NCI-H82 (cell line): ENCODE measurements around the gene FSTL1.

Experiments used
- DNase-seq: peaks from one replicate; lab custom pipeline; 2025; lab: John Stamatoyannopoulos, UW

The FSTL1 gene

GRCh38 chr3:120353463-120353862 is 97.3 kb downstream of the FSTL1 start:
- DNase-seq = no peak

DNA sequence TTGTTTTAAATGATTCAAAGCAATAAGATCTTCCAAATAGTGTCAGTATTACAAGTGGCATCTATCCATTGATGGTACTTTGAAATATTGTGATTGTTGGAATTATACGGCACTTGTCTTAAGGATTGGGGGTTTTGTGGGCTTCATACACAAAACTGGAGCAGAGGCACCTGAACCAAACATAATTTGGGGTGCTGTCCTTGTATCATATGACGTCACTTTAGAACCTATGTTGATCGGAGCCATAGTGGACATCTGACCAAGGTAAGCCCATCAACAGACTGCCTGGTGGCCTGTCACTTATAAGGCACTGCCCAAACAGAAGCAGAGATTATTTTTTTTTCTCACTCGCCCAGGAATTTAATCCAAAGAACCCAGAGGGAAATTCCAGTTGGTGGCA is 98.8 kb downstream of the FSTL1 start:
- DNase-seq = no peak

DNA sequence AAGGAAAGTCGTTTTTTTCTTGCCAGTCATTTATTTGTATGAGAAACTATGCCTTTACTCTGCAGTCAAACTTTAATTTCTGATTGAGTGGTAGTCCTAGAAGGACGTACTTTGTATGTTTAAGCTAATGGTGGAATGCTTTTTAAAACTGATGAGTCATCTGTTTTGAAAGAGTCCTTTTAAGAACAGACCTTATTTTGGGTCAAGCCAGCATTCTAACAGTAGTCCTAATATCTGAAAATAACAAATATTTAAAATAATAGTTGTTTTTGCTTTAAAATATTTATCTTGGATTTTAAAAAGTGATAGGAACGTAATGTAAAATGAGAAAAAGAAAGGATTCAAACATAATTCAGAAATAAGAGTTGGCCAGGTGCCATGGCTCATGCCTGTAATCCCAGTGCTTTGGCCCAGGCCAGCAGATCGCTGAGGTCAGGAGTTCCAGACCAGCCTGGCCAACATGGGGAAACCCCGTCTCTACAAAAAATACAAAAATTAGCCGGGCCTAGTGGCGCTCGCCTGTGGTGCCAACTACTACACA is 100.3 kb downstream of the FSTL1 start:
- peak; percentile 40 for DNase-seq

- no peak for DNase-seq
Measured at GRCh38 chr3:120349855-120350125, 101.0 kb downstream of the FSTL1 start.

- peak; percentile 97 for DNase-seq
Measured at GRCh38 chr3:120348991-120349854, 101.6 kb downstream of the FSTL1 start, which contains the start of gene LRRC58. Gene LRRC58, minus strand, starts transcription at chr3:120349354. Its CDS starts 111 bp downstream, at chr3:120349243.

DNA sequence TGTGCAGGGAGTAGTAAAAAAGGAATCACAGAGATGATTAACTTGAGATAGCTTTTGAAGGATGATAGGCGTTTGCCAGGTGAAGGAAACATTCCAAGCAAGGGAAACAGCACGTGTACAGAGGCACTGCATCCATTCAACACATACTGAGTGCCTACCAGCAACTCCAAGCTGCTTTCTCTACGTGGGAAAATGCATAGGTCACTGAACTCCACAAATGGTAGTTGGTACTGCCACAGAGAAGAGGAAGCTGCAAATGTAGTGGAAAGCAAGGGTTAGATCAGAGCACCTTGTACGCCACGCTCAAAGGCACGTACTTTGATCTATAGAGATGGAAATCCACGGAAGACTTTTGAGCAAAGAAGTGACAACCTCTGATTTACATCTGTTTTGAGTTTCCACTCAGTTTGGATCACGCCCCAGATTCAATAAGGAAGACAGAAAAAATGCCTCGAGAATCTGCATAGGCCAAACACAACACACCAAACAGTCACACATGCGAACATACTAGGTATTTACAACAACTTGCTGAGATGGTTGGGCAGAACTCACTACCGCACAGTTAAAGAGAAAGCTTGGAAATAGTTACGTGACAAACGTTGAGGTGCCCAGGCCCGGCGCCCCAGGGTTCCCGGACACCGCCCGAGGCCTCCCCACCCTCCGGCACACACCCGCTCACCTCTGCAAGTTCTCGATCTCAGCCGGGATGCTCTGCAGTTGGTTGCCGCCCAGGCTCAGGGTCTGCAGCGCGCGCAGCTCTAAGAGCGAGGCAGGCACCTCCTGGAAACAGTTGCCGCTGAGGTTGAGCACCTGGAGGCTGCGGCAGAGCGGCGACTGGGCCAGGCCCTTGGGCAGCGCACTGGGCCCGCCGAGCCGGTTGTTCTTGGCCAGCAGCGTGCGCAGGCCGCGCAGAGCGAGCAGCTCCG is 102.5 kb downstream of the FSTL1 start:
- peak; percentile 89 for DNase-seq

- DNase-seq = no peak
Measured at GRCh38 chr3:120344349-120344748, 106.4 kb downstream of the FSTL1 start.
